Measurements from ENCODE around the gene CSRP3.

The CSRP3 gene

GRCh38 chr11:19176629-19177186 is 25.1 kb downstream of the CSRP3 start:
- peak overlapping the region; percentile 67 for H3K27ac Mint-ChIP-seq
- H3K4me3 Mint-ChIP-seq = no peak overlapping the region
- peaks cover 43% of the 10 kb centered on the region for H3K36me3 Mint-ChIP-seq (ENCODE audit: low read depth)
- H3K4me1 Mint-ChIP-seq = no peaks in the 10 kb centered on the region
- no peak for TF ChIP-seq CTCF (IDR thresholded peaks at IDR 0.05)
- no peak for DNase-seq
- H3K27me3 Mint-ChIP-seq (ENCODE audit: low read depth, poor library complexity) = no peaks in the 10 kb centered on the region
- no peaks in the 10 kb centered on the region for H3K9me3 Mint-ChIP-seq

- Mint-ChIP-seq H3K4me3 (no peak overlapping the region), H3K27me3 (ENCODE audit: low read depth, poor library complexity) (no peaks in the 10 kb centered on the region)
- DNase-seq = no peak
Observed at GRCh38 chr11:19173964-19174638, 27.7 kb downstream of the CSRP3 start.

GRCh38 chr11:19173004-19173689 is 28.6 kb downstream of the CSRP3 start:
- DNase-seq = no peak
- no peak for TF ChIP-seq CTCF (IDR thresholded peaks at IDR 0.05)
- Mint-ChIP-seq H3K4me3 (no peak overlapping the region), H3K36me3 (ENCODE audit: low read depth) (peaks cover 44% of the 10 kb centered on the region), H3K27ac (no peak overlapping the region), H3K9me3 (no peaks in the 10 kb centered on the region), H3K27me3 (ENCODE audit: low read depth, poor library complexity) (no peaks in the 10 kb centered on the region), H3K4me1 (no peaks in the 10 kb centered on the region)

More at GRCh38 chr11:19173964-19174638, 27.7 kb downstream of the CSRP3 start:
- Mint-ChIP-seq H3K27ac (no peak overlapping the region), H3K36me3 (ENCODE audit: low read depth) (peaks cover 41% of the 10 kb centered on the region), H3K4me1 (no peaks in the 10 kb centered on the region), H3K9me3 (no peaks in the 10 kb centered on the region)
- no peak for TF ChIP-seq CTCF (IDR thresholded peaks at IDR 0.05)

GRCh38 chr11:19168090-19168489 is 33.7 kb downstream of the CSRP3 start:
- H3K27ac Mint-ChIP-seq = no peak overlapping the region
- no peak for DNase-seq
- H3K9me3 Mint-ChIP-seq = no peaks in the 10 kb centered on the region
- peaks cover 45% of the 10 kb centered on the region for H3K36me3 Mint-ChIP-seq (ENCODE audit: low read depth)
- no peaks in the 10 kb centered on the region for H3K27me3 Mint-ChIP-seq (ENCODE audit: low read depth, poor library complexity)
- H3K4me3 Mint-ChIP-seq = no peak overlapping the region
- H3K4me1 Mint-ChIP-seq = no peaks in the 10 kb centered on the region
- no peak for TF ChIP-seq CTCF (IDR thresholded peaks at IDR 0.05)

GRCh38 chr11:19164881-19165280 is 36.9 kb downstream of the CSRP3 start:
- Mint-ChIP-seq H3K9me3 (no peaks in the 10 kb centered on the region), H3K27ac (no peak overlapping the region), H3K4me3 (no peak overlapping the region), H3K36me3 (ENCODE audit: low read depth) (peaks cover 36% of the 10 kb centered on the region), H3K27me3 (ENCODE audit: low read depth, poor library complexity) (no peaks in the 10 kb centered on the region), H3K4me1 (no peaks in the 10 kb centered on the region)
- DNase-seq = no peak
- no peak for TF ChIP-seq CTCF (IDR thresholded peaks at IDR 0.05)

Data from nephron progenitor cell (in vitro differentiated cells).